Measurements from ENCODE around the gene BBS4.
"Not testable (repeated sequence)": the region's sequence is repeated elsewhere in the genome, so short reads cannot be mapped to it uniquely, and the experiment has no call there.

The BBS4 gene

GRCh38 chr15:72722071-72722696 is 36.2 kb downstream of the BBS4 start:
- Histone ChIP-seq H3K4me3 (no peak overlapping the region), H3K27me3 (no peaks in the 10 kb centered on the region), H3K27ac (no peak overlapping the region), H3K9ac (no peak overlapping the region), H3K4me1 (peaks cover 0 to 12% (median 0%) of the 10 kb centered on the region in 10 experiments; a peak in 5 of 20 replicates), H4K20me1 (no peaks in the 10 kb centered on the region), H3K36me3 (peaks cover 0 to 9% (median 5%) of the 10 kb centered on the region in 11 experiments; a peak in 9 of 22 replicates), H3K9me3 (replicated peaks in 1 of 11) (no peaks in the 10 kb centered on the region), H3K4me2 (no peak overlapping the region)
- no peak for TF ChIP-seq Cebpa-rat (IDR thresholded peaks at IDR 0.05)

- Histone ChIP-seq H3K9ac (no peak overlapping the region), H3K4me2 (no peak overlapping the region), H3K27me3 (no peaks in the 10 kb centered on the region), H3K9me3 (replicated peaks in 1 of 11) (no peaks in the 10 kb centered on the region), H3K27ac (no peak overlapping the region), H3K4me1 (peaks cover 0 to 12% (median 0%) of the 10 kb centered on the region in 10 experiments; a peak in 5 of 20 replicates), H3K4me3 (no peak overlapping the region), H3K36me3 (no peaks in the 10 kb centered on the region), H4K20me1 (no peaks in the 10 kb centered on the region)
- TF ChIP-seq Cebpa-rat (IDR thresholded peaks at IDR 0.05), result no peak
Observed at GRCh38 chr15:72724028-72724427, 38.0 kb downstream of the BBS4 start.

- Histone ChIP-seq H3K9me3 (replicated peaks in 1 of 11) (no peaks in the 10 kb centered on the region), H4K20me1 (no peaks in the 10 kb centered on the region), H3K4me2 (peak overlapping the region in 2 of 11 experiments; percentile 41 to 65; a peak in 4 of 22 replicates), H3K4me1 (peaks cover 0 to 12% (median 0%) of the 10 kb centered on the region in 10 experiments; a peak in 5 of 20 replicates), H3K9ac (no peak overlapping the region), H3K4me3 (no peak overlapping the region), H3K27me3 (no peaks in the 10 kb centered on the region), H3K27ac (no peak overlapping the region; a peak in 1 of 22 replicates), H3K36me3 (peaks cover 0 to 4% (median 0%) of the 10 kb centered on the region in 11 experiments; a peak in 2 of 22 replicates)
- no peak for TF ChIP-seq Cebpa-rat (IDR thresholded peaks at IDR 0.05)
Observed at GRCh38 chr15:72725446-72725845, 39.4 kb downstream of the BBS4 start.

GRCh38 chr15:72725851-72726250 is 39.8 kb downstream of the BBS4 start:
- not testable (repeated sequence) for H3K27me3 ChIP-seq

GRCh38 chr15:72727154-72727553 is 41.1 kb downstream of the BBS4 start:
- Histone ChIP-seq H3K27me3 (no peaks in the 10 kb centered on the region), H3K9ac (no peak overlapping the region), H4K20me1 (no peaks in the 10 kb centered on the region), H3K4me1 (peaks cover 0 to 12% (median 0%) of the 10 kb centered on the region in 10 experiments; a peak in 5 of 20 replicates), H3K36me3 (peaks cover 0 to 19% (median 12%) of the 10 kb centered on the region in 11 experiments; a peak in 13 of 22 replicates), H3K4me2 (no peak overlapping the region), H3K27ac (no peak overlapping the region), H3K9me3 (replicated peaks in 1 of 11) (no peaks in the 10 kb centered on the region), H3K4me3 (no peak overlapping the region)
- TF ChIP-seq Cebpa-rat (IDR thresholded peaks at IDR 0.05), result no peak

More at GRCh38 chr15:72725851-72726250, 39.8 kb downstream of the BBS4 start:
- H4K20me1 ChIP-seq; H3K36me3 ChIP-seq; H3K4me2 ChIP-seq; H3K9me3 ChIP-seq (replicated peaks in 1 of 11); H3K4me3 ChIP-seq; H3K9ac ChIP-seq; H3K27ac ChIP-seq: not testable (repeated sequence)
- peaks cover 0 to 12% (median 0%) of the 10 kb centered on the region in 10 experiments; a peak in 5 of 20 replicates for H3K4me1 ChIP-seq

GRCh38 chr15:72728249-72728648 is 42.2 kb downstream of the BBS4 start:
- not testable (repeated sequence) for H4K20me1 ChIP-seq; H3K4me2 ChIP-seq; H3K27me3 ChIP-seq; H3K9me3 ChIP-seq (replicated peaks in 1 of 11); H3K4me3 ChIP-seq; H3K9ac ChIP-seq; H3K27ac ChIP-seq
- H3K36me3 ChIP-seq, result peaks cover 6 to 30% (median 18%) of the 10 kb centered on the region in 11 experiments; a peak in 15 of 22 replicates
- H3K4me1 ChIP-seq, result peaks cover 0 to 12% (median 0%) of the 10 kb centered on the region in 10 experiments; a peak in 5 of 20 replicates

GRCh38 chr15:72728821-72729220 is 42.8 kb downstream of the BBS4 start:
- Histone ChIP-seq H3K9ac (no peak overlapping the region), H4K20me1 (no peaks in the 10 kb centered on the region), H3K4me3 (no peak overlapping the region), H3K27me3 (no peaks in the 10 kb centered on the region), H3K4me1 (peaks cover 0 to 12% (median 0%) of the 10 kb centered on the region in 10 experiments; a peak in 5 of 20 replicates), H3K9me3 (replicated peaks in 1 of 11) (no peaks in the 10 kb centered on the region), H3K36me3 (peaks cover 10 to 31% (median 18%) of the 10 kb centered on the region in 11 experiments; a peak in 15 of 22 replicates), H3K4me2 (no peak overlapping the region), H3K27ac (no peak overlapping the region)
- TF ChIP-seq Cebpa-rat (IDR thresholded peaks at IDR 0.05), result no peak

- H3K4me1 ChIP-seq, result peaks cover 0 to 8% (median 0%) of the 10 kb centered on the region in 10 experiments; a peak in 6 of 20 replicates
- no peaks in the 10 kb centered on the region for H4K20me1 ChIP-seq
- H3K9me3 ChIP-seq (replicated peaks in 1 of 11), result no peaks in the 10 kb centered on the region
- H3K27me3 ChIP-seq, result no peaks in the 10 kb centered on the region
- H3K4me3 ChIP-seq, result no peak overlapping the region
- TF ChIP-seq Cebpa-rat (IDR thresholded peaks at IDR 0.05), result no peak
- H3K36me3 ChIP-seq, result peaks cover 32 to 63% (median 42%) of the 10 kb centered on the region in 11 experiments
- H3K27ac ChIP-seq, result no peak overlapping the region
- H3K4me2 ChIP-seq, result no peak overlapping the region
- H3K9ac ChIP-seq, result no peak overlapping the region
Observed at GRCh38 chr15:72732086-72732485, 46.1 kb downstream of the BBS4 start.

- H3K4me2 ChIP-seq, result no peak overlapping the region
- H3K36me3 ChIP-seq, result peaks cover 36 to 67% (median 46%) of the 10 kb centered on the region in 11 experiments
- peaks cover 0 to 12% (median 0%) of the 10 kb centered on the region in 10 experiments; a peak in 7 of 20 replicates for H3K4me1 ChIP-seq
- H4K20me1 ChIP-seq, result no peaks in the 10 kb centered on the region
- no peaks in the 10 kb centered on the region for H3K27me3 ChIP-seq
- no peaks in the 10 kb centered on the region for H3K9me3 ChIP-seq (replicated peaks in 1 of 11)
- no peak for TF ChIP-seq Cebpa-rat (IDR thresholded peaks at IDR 0.05)
- H3K9ac ChIP-seq, result no peak overlapping the region
- H3K27ac ChIP-seq, result no peak overlapping the region
- no peak overlapping the region for H3K4me3 ChIP-seq
Observed at GRCh38 chr15:72732516-72732915, 46.5 kb downstream of the BBS4 start.

Data from BLaER1 treated with 17β-estradiol and CSF1 and Interleukin-3, amounts not matched to agents 10 nM and 100 nM (cell line).